HFF-Myc (cell line): Measurements from ENCODE around the gene ROPN1.
"Not testable (repeated sequence)": the region's sequence is repeated elsewhere in the genome, so short reads cannot be mapped to it uniquely, and the experiment has no call there.

Experiments
- DNase-seq: peaks from one replicate; pipeline ENCODE4 v3.0.0-alpha.2; 2011; ENCODE audit warnings: low read depth; ENCODE audit errors: extremely low read depth
- H3K4me3 ChIP-seq: replicated peaks from 2 replicates; pipeline ENCODE4 v1.5.1; 2011; ENCODE audit warnings: low read depth, mild to moderate bottlenecking, control low read depth, low read length
- CTCF ChIP-seq: IDR thresholded peaks from 2 replicates; pipeline ENCODE4 v1.5.1; 2012; ENCODE audit warnings: mild to moderate bottlenecking, low read depth, low read length, control low read depth; ENCODE audit errors: missing control alignments

The ROPN1 gene

DNA sequence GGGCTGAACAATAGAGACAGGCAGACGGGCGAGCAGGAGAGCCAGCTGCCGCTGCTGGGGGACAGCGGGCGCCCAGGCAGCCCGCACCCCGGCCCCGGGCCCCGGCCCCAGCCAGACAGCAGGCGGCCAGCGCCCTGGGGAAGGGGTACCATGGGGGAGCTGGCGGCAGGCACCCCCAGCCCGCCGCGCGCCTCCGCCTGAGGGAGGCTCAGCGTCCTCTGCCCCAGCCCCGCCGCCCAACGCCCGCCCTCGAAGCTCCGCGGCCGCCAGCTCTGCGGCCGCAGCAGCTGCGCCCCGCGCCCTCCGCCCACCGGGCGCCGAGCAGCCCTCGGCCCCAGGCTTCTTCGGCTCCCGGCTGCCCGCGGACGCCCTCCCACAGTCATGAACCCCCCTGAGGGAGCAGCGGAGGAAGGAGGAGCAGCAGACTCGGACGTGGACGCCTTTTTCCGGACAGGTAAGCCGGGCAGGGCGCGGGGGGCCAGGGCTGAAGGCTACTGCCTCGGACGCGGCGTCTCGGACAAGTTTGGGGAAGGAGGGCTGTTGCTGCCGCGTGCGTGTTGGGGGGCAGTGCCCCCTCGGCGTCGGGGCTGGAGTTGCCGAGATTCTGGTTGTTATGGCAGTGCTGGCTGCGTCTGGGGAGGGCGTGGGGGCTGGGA, 41.6 kb upstream of the ROPN1 start, which contains the start of gene KALRN:
KALRN (plus strand) TSS at position 10 of the 656 bp plus-strand sequence.
- H3K4me3 ChIP-seq = peak within 1 kb of the TSS; percentile 46
- DNase-seq = no peak
- no peak for TF ChIP-seq CTCF

DNA sequence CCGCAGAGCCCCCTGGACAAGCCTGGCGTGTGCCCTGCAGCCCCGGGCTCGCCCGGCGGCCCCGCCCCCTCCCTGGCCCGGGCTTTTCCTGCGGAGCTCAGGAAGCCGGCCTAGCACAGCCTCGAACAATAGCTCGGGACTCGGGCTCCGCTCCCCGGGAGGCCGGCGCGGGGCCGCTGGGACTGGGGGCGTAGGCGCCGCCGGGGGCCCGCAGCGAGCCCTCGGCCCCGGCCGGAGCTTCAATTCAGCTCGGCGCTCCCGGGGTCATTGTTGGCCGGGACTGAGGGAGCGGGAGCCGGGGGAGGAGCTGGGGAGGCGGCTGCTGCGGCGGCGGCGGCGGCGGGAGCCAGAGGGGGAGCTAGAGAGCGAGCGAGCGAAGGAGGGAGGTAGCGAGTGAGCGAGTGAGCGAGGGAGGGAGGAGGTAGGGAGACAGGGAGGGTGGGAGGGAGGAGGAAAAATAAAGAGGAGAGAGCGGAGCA, 41.0 kb upstream of the ROPN1 start:
- peak overlapping the region; percentile 46 for H3K4me3 ChIP-seq
- peak; percentile 38 for DNase-seq
- peak; percentile 51 for TF ChIP-seq CTCF

DNA sequence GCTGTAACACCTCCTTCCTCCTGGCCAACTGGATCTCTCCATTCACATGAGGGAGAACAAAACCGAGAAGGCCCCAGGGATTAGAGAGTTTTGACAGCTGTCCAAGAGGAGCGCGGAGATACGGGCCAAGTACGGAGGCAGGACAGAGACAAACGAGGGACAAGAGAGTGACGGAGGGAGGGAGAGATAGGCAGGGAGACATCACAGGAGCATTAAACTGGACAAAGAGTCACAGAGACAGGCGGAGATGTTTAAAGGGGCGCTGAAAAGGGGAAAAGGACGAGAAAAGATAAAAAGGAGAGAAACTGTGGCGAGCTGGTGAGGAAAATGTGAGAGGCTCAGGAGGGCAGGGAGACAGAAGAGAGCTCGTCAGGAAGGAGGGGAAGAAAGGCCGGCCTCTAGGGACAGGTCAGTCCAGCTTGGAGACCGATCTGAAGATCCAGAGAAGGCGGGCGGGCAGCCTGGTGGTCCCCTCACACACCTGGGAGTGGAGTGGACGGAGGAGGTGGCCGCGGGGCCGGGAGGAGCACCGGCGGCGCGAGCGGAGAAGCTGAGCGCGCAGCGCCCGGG, 40.5 kb upstream of the ROPN1 start:
- TF ChIP-seq CTCF = no peak
- peak overlapping the region; percentile 46 for H3K4me3 ChIP-seq
- DNase-seq = no peak

DNA sequence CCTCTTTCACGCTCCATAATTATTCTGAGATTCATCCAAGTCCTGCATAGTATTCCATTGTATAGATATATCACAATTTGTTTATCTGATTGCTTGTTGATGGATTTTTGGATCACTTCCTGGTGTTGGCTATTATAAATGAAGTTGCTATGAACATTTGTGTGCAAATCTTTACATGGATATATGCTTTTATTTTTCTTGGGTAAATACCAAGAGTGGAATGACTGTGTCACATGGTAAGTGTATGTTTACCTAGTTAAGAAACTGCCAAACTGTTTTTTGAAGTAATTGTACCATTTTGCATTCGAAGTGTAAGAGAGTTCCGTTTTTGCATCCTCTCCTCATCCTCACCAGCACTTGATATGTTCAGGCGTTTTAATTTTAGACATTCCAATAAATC, 34.6 kb upstream of the ROPN1 start:
- no peak overlapping the region for H3K4me3 ChIP-seq
- no peak for TF ChIP-seq CTCF
- DNase-seq = no peak

DNA sequence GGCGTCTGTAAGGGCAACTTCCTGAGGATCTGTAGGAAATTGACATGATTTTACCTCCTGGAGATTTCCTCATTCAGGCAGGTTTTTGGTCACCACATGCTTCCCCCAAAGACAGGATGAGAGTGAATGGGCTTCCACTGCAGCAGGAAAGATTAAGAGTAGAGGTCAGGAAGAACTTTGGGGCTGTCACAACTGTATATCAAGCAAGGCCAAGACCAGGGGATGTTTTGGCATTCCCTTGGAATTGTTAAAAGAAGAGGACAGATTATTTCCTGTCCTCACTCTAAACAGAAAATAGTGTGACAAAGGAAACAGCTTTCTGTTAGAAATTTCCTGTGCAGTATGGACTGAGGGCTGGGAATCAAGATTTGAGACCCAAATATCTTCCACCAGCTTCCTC, 31.6 kb upstream of the ROPN1 start:
- H3K4me3 ChIP-seq, DNase-seq: not testable (repeated sequence)

- TF ChIP-seq CTCF = no peak
- no peak overlapping the region for H3K4me3 ChIP-seq
- no peak for DNase-seq
Observed at GRCh38 chr3:124019291-124019690, 27.4 kb upstream of the ROPN1 start.

- DNase-seq = not testable (repeated sequence)
Observed at GRCh38 chr3:124017502-124017901, 25.6 kb upstream of the ROPN1 start.

DNA sequence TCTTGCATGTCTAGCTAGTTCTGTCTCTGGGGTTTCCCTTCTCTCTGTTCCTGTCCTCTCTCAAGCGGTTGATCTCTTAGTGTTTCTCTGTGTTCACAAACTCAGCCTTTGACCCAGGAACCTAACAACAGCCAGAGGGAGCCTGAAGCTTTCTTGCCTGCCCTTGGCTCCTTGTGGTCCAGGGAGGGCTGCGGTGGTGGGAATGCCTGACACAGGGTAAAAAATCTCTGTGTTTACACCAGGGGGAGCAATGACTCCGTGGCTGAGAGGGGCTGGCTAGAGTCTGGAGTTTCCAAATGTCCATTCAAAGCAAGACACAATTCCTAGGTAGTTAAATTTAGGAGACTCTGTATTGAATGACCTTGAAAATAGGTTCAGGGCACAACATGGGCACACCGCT, 24.6 kb upstream of the ROPN1 start:
- peak; percentile 27 for TF ChIP-seq CTCF
- DNase-seq, H3K4me3 ChIP-seq: not testable (repeated sequence)

More at GRCh38 chr3:124017502-124017901, 25.6 kb upstream of the ROPN1 start:
- not testable (repeated sequence) for H3K4me3 ChIP-seq
